Stomach (tissue), 9 donors: Measurements from ENCODE around the gene SDCBP2. TPM values are rescaled to one million over a fixed set of nuclear protein-coding genes. Genes with fewer than 3 reads are reported as not detected.

Experiments
- DNase-seq, 2 donors: peaks; one replicate each; pipeline versions ENCODE4 v3.0.0 to v3.0.0-alpha.2; 2013 to 2019
- H3K27ac ChIP-seq, 5 donors: fragments of 200-600 bp in 4 of 5; sonication (generic) in 4 of 5; one replicate each; pipeline ENCODE4 v1.5.1; 2013 to 2019; ENCODE audit warnings: mild to moderate bottlenecking in 1 of 5, moderate library complexity in 1 of 5
- H3K27me3 ChIP-seq, 3 donors: fragments of 200-600 bp; sonication (generic); one replicate each; pipeline ENCODE4 v1.5.1; 2017 to 2019; ENCODE audit warnings: mixed run types in 1 of 3
- H3K36me3 ChIP-seq, 4 donors: fragments of 200-600 bp; sonication (generic); 1 replicate in 3 of 4; 2 replicates in 1 of 4; pipeline ENCODE4 v1.5.1; 2016 to 2019
- H3K4me1 ChIP-seq, 4 donors: fragments of 200-600 bp; sonication (generic); one replicate each; pipeline ENCODE4 v1.5.1; 2016 to 2019
- H3K4me3 ChIP-seq, 4 donors: fragments of 200-600 bp; sonication (generic) in 3 of 4; one replicate each; pipeline ENCODE4 v1.5.1; 2016 to 2019; ENCODE audit warnings: mild to moderate bottlenecking in 1 of 4
- H3K9me3 ChIP-seq, 4 donors: fragments of 200-600 bp; sonication (generic); one replicate each; pipeline ENCODE4 v1.5.1; 2016 to 2019
- EP300 ChIP-seq: sonication (generic); formaldehyde crosslinking; IDR thresholded peaks from one replicate; pipeline ENCODE4 v1.6.1; 2017; ENCODE audit warnings: antibody characterized with exemption
- POLR2A ChIP-seq, 4 donors: fragments of 450-650 bp; IDR thresholded peaks; one replicate each; pipeline ENCODE4 v1.6.1; 2016; ENCODE audit warnings: antibody characterized with exemption in 4 of 4, control low read depth in 2 of 4, mild to moderate bottlenecking in 1 of 4, moderate library complexity in 1 of 4
- POLR2AphosphoS5 ChIP-seq, 3 donors: sonication (generic); formaldehyde crosslinking; IDR thresholded peaks; one replicate each; pipeline ENCODE4 v1.6.1; 2016; ENCODE audit warnings: antibody characterized with exemption in 3 of 3
- WGBS, 5 donors: extraction: QIAGEN DNeasy Blood & Tissue Kit in 3 of 5; methylation state at CpG; one replicate each; pipeline versions ENCODE4 v1.1.5 to v1.1.7; 2013 to 2018; 5-methylcytosine and 5-hydroxymethylcytosine counted together
- intact Hi-C: fragments of 100-400 bp; cut with DNase I; formaldehyde crosslinking; loops from one replicate; pipeline ENCODE4 v1.15.1; 2023; ENCODE audit warnings: low total_unique reads
- polyA plus RNA-seq, 3 donors: library from polyadenylated mRNA; stranded (reverse); fragments of 200-250 nt; gene quantifications; one replicate each; pipeline ENCODE4 v1.2.3, GENCODE V29; 2013
- total RNA-seq, 5 donors: library from RNA; depleted of rRNA; stranded (reverse); fragments of >200 nt; gene quantifications; one replicate each; pipeline versions ENCODE4 v1.1.0 to v1.2.3, GENCODE V29; 2014 to 2016
- TF ChIP-seq, protein P1 (sequence below), 7 experiments: fragments of 450-650 bp in 4 of 7; fragments of 200-600 bp in 3 of 7; sonication (generic) in 3 of 7; IDR thresholded peaks; one replicate each; pipeline ENCODE4 v1.5.1; 2016 to 2019; ENCODE audit warnings: antibody characterized with exemption in 7 of 7, control low read depth in 2 of 7, mild to moderate bottlenecking in 1 of 7
- donor health status: healthy with polysubstance abuse.
- donor health status: Bipolar disorder and iron deficiency.
- donor health status: healthy.

Gene SDCBP2
- total and polyA plus RNA-seq, 8 donors = 33.3 to 297 (median 60.5) TPM

DNA sequence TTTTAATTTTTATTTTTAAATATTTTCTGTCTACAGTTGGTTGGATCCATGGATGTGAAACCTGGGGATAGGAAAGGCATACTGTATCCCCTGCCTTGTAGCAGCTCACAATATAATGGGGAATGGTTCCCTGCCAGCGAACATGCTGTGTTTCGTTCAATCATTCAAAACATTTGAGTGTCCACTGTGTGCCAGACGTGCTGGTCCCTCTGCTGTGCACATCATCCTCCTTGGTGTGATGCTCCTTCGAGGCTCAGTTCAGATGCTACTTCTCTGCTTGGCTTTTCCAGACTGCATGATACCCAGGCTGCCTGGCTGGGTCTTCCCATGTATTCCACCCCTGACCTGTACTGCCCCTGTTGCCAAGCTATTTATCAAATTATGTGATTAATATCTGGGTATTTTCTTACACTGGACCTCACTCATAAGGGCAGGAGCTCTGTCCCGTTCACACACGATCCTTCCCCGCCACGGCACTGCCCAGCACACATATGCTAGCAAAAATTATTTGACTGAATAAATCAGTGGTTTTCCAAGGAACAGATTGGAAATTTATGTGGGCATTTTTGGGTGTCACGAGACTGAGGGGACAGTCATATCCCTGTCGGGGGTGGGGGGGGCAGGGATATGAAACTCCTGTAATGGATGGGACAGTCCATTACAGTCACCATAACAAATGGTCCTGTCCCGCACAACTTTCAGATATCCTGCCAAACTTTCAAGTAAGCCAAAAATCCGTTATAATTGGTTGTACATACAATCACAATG, 4.9 kb downstream of the SDCBP2 start:
- peak overlapping the region; percentile 9 to 99 (median 98) for H3K27ac ChIP-seq
- intact Hi-C loops = no loop called here
- H3K4me1 ChIP-seq = peaks cover 39 to 66% (median 47%) of the 10 kb centered on the region in 4 donors
- H3K4me3 ChIP-seq = peak overlapping the region in 2 of 4 donors; percentile 58 to 61
- no peaks in the 10 kb centered on the region for H3K27me3 ChIP-seq
- WGBS, 5 donors = 75 to 84% (median 76%) methylated on average over 12 of the region's 12 CpGs
- DNase-seq = no peak
- TF ChIP-seq POLR2AphosphoS5 (IDR thresholded peaks at IDR 0.05) = no peak
- TF ChIP-seq, protein P1, sequence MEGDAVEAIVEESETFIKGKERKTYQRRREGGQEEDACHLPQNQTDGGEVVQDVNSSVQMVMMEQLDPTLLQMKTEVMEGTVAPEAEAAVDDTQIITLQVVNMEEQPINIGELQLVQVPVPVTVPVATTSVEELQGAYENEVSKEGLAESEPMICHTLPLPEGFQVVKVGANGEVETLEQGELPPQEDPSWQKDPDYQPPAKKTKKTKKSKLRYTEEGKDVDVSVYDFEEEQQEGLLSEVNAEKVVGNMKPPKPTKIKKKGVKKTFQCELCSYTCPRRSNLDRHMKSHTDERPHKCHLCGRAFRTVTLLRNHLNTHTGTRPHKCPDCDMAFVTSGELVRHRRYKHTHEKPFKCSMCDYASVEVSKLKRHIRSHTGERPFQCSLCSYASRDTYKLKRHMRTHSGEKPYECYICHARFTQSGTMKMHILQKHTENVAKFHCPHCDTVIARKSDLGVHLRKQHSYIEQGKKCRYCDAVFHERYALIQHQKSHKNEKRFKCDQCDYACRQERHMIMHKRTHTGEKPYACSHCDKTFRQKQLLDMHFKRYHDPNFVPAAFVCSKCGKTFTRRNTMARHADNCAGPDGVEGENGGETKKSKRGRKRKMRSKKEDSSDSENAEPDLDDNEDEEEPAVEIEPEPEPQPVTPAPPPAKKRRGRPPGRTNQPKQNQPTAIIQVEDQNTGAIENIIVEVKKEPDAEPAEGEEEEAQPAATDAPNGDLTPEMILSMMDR (IDR thresholded peaks at IDR 0.05) = no peak
- no peak for TF ChIP-seq EP300
- no peak for TF ChIP-seq POLR2A (IDR thresholded peaks at IDR 0.05)
- H3K36me3 ChIP-seq = peaks cover 0 to 7% (median 0%) of the 10 kb centered on the region in 4 donors
- no peaks in the 10 kb centered on the region for H3K9me3 ChIP-seq

DNA sequence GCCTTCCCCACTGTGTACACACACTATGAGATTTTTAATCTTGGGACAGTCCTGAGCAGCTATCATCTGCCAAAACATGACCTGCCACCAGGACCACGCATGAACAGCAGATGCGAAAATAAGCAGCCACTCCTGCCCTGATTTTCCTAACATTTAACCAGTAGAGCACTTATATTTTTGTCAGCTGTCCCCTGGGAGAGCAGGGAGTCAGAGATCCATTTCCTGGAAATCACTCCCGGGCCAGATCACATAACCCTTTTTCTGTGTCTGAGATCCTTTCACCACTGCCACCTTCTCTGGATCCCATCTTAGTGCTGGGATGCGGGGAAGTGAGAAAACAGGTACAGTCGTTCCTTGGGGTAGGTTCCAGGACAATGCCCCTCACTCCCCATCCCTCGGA, 5.7 kb downstream of the SDCBP2 start:
- DNase-seq = no peak
- Histone ChIP-seq H3K4me1 (peaks cover 32 to 58% (median 39%) of the 10 kb centered on the region in 4 donors), H3K27me3 (no peaks in the 10 kb centered on the region), H3K36me3 (peaks cover 0 to 12% (median 3%) of the 10 kb centered on the region in 4 donors), H3K9me3 (no peaks in the 10 kb centered on the region), H3K27ac (peak overlapping the region; percentile 21 to 99 (median 98)), H3K4me3 (no peak overlapping the region)
- WGBS, 5 donors = 67 to 78% (median 76%) methylated on average over 6 of the region's 6 CpGs
- no peak for TF ChIP-seq EP300
- intact Hi-C loops = no loop called here

DNA sequence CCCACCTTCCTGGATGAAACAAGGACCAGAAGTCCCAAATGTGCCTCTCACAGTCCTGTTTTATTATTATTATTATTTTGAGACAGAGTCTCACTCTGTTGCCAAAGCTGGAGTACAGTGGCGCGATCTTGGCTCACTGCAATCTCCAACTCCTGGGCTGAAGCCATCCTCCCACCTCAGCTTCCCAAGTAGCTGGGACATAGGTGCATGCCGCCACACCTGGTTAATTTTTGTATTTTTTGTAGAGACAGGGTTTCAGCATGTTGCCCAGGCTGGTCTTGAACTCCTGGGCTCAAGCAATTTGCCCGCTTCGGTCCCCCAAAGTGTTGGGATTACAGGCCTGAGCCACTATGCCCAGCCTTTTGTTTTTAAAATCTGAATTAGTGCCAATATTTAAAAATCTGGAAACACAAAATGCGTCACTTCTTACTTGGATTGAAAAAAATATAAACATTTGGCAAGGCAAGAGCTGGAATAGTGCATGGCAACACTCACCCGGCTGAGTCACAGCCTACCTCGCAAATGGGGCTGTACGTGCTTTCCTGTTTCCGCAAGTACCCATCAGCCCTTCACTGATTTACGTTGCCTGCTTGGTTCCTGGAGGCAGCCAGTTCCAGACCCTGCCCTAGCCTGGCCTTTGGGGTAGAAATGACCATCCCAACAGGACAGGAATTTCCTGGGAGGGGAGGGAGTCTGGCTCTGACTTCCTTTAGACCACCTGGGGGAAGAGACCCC, 6.3 kb downstream of the SDCBP2 start:
- Histone ChIP-seq H3K9me3 (no peaks in the 10 kb centered on the region), H3K27ac (peak overlapping the region; percentile 47 to 99 (median 98)), H3K27me3 (no peaks in the 10 kb centered on the region), H3K4me1 (peaks cover 26 to 52% (median 34%) of the 10 kb centered on the region in 4 donors), H3K4me3 (no peak overlapping the region), H3K36me3 (peaks cover 0 to 16% (median 4%) of the 10 kb centered on the region in 4 donors)
- intact Hi-C loops = no loop called here
- WGBS, 5 donors = 63 to 78% (median 75%) methylated on average over 11 of the region's 11 CpGs
- TF ChIP-seq EP300 (no peak), POLR2AphosphoS5 (IDR thresholded peaks at IDR 0.05) (peak; percentile 38 to 72 (median 70))
- peak in 1 of 2 donors; percentile 69 for DNase-seq

DNA sequence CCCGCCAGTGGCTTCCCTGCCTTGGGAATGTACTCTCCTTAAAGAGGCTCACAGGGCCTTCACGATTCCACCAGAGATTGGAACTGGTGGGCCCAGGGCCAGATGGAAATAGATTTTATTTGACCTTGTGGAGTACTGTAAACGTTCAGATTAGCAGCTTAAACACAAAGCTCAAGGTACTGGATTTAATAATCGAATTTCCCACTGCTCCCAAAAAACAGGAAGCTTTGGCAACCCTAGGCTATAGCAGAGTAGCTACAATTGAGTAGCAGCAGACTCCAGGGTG, 7.3 kb downstream of the SDCBP2 start:
- intact Hi-C loops = no loop called here
- peaks cover 0 to 16% (median 6%) of the 10 kb centered on the region in 4 donors for H3K36me3 ChIP-seq

More for the DNA sequence above, 7.3 kb downstream of the SDCBP2 start:
- no peaks in the 10 kb centered on the region for H3K27me3 ChIP-seq
- TF ChIP-seq POLR2A (IDR thresholded peaks at IDR 0.05) = no peak
- no peak for TF ChIP-seq EP300
- TF ChIP-seq POLR2AphosphoS5 (IDR thresholded peaks at IDR 0.05) = no peak
- TF ChIP-seq, protein P1 (IDR thresholded peaks at IDR 0.05) = no peak
- no peak overlapping the region for H3K4me3 ChIP-seq
- DNase-seq = no peak
- WGBS, 5 donors = 19 to 44% (median 29%) methylated on average over 4 of the region's 4 CpGs
- peaks cover 15 to 41% (median 23%) of the 10 kb centered on the region in 4 donors for H3K4me1 ChIP-seq
- no peaks in the 10 kb centered on the region for H3K9me3 ChIP-seq
- H3K27ac ChIP-seq = peak overlapping the region in 3 of 5 donors; percentile 98 to 99 (median 99)
